M059J (cell line): ENCODE data around the gene DSG3. TPM values are rescaled to one million over a fixed set of nuclear protein-coding genes. Genes with fewer than 3 reads are reported as not detected.

Source experiments
- DNase-seq: peaks from one replicate; pipeline ENCODE4 v3.0.0-alpha.2; 2012; ENCODE audit warnings: low read depth
- total RNA-seq: library from RNA; depleted of rRNA; stranded (reverse); fragments of >200 nt; shearing (Covaris generic); gene quantifications from 2 replicates; pipeline ENCODE4 v1.2.3, GENCODE V29; 2014

DSG3 gene
- total RNA-seq, 1 experiment from 2014 or later = not detected

DNA sequence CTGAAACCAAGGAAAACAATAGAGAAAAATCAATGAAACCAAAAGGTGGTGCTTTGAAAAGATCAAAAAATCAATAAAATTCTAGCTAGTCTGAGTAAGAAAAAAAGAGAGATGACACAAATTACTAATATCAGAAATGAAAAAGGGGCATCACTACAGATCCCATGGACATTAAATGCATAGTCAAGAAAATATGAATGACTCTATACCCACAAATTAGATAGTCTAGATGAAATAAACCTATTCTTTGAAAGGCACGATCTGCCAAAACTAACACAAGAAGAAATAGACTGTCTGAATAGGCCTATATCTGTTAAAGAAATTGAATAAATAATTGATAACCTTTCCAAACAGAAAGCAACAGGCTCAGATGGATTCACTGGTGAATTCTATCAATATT is 15.2 kb upstream of the DSG3 start:
- DNase-seq = no peak

GRCh38 chr18:31436825-31437224 is 10.7 kb upstream of the DSG3 start:
- no peak for DNase-seq

DNA sequence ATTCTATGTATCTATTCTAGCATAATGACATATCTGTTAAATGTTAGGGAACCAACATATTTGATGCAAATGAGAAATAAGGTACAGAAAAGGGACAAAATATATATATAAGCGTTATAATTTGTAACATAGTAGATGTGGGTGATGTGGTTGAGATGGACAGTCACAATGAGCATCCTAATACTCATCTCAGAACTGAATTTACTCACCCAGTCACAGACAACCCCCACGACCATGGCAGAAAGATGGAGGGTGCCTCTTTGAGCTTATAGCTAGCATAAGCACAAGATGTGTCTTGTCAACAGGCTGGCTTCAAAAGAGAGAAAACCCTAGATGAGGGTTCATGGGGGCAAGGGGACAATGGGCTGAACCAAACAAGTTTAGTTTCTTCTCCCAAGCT is 9.1 kb upstream of the DSG3 start:
- DNase-seq = no peak

DNA sequence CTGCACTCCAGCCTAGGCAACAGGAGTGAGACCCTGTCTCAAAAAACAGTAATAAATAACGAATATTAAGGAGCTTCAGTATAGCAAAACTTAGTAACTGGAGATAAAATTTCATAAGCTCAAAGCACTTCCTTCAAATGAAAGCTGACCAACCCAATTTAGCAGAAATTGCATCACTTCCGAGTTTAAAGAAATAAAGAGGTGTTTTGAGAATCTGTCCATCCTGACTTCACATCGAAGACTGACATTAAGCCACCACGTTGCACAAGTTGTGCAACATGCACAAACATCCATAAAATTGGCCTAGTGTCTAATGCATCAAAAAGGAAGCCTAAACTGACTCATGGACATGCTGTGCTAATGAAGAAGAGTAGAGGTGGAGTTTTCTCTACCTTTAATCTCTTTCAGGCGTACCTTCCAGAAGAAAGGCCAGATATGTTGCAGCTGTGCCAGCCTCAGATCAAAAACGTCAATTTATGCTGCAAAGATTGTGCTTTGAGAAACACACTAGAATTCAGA is 7.7 kb upstream of the DSG3 start:
- no peak for DNase-seq

DNA sequence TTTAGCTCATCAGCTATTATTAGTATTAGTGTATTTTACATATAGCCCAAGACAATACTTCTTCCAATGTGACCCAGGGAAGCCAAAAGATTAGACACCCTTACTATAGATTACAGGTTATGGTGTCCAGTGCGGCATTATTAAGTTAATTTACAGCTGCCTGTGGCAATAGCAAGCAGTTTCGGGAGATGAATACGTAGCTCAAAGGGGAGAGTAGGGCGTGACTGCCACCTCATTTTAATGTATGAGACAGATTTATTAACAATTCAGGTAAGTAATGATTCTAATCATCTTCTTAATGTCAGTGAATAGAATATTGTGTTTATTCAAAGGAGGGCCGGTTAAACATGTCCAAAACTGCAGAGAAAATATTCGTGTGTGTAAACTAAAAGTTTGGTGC is 6.8 kb upstream of the DSG3 start:
- DNase-seq = no peak

GRCh38 chr18:31441493-31441892 is 6.0 kb upstream of the DSG3 start:
- no peak for DNase-seq

DNA sequence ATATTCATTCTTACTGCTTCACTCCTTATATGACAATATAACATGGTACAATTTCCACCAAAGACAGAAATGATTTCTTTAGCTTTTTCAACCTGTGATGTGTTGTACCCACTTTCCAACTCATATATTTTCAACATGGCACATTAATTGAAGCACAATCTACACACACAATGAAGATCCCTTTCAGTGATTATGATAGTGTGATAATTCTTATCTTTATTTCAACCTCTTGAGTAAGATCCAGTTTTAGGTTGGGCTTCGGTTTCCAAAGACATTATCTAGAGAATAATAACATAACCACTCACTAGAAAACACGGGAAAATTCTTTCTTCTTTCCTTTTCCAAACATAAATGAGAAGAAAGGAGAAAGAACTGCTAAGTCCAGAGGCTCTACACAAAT is 3.4 kb upstream of the DSG3 start:
- DNase-seq = no peak

DNA sequence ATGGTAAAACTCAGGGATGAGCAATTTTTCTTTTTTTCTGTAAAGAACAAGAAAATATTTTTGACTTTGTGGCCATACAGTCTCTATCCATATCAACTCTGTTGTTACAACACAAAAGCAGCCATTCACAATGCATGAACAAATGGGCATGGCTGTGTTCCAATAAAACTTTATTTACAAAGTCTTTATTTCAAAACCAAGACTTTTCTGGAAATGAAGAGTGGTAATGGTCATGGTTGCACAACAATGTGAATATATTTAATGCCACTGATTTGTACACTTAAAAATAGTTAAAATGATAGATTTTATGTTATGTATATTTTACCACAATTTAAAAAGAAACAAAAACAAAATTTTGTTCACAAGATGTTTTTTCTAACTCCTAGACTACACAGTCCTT is 1.6 kb upstream of the DSG3 start:
- DNase-seq = no peak

- DNase-seq = no peak
These were observed 687 bp upstream of the DSG3 start for GRCh38 chr18:31446854-31447253.

DNA sequence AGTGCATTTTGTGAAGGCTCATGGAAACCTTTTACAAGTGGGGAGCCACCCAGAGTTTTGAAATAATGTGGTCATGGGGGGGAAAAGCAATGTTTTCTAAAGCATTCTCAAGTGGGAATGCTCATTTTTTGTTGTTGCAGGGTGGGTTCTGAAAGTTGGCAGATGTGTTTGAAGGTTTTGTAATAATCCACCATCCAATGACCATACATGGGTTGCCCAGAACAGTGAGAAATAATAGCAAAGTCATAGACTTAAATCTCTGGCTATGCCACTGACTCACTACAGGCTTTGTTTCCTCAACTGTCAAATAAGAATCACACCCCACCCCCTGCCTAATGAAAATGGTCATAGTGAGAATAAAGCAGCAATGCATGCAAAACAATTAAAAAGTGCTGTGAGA is 2.9 kb downstream of the DSG3 start:
- DNase-seq = no peak

GRCh38 chr18:31451625-31452024 is 4.1 kb downstream of the DSG3 start:
- DNase-seq = no peak

GRCh38 chr18:31454066-31454708 is 6.6 kb downstream of the DSG3 start:
- DNase-seq = peak; percentile 7

DNA sequence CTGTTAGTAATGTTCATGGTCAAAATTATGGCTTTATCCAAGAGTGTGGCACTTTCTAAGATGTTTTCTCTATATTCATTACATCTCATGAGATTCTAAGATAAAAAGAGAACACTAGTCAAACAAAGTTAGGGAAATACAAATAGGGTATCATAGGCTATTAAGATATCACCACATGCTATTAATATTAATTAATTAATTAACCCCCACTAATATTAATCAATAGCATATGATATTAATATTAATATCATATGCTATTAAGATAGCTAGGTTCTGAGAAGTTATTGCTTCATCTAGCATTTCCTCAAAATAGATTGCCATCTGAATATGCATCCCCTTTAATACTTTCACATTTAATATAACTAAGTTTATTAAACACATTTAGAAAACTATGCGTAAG is 22.1 kb downstream of the DSG3 start:
- DNase-seq = no peak

DNA sequence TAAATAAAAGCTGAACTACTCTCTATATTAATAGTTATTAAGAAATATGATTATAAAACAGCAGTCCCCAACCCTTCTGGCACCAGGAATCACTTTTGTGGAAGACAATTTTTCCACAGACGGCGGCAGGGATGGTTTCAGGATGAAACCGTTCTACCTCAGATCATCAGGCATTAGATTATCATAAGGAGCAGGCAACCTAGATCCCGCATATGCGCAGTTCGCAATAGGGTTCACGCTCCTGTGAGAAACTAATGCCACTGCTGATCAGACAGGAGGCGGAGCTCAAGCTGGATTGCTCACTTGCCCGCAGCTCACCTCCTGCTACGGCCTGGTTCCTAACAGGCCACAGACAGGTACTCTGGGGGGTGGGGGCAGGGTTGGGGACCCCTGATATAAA is 31.1 kb downstream of the DSG3 start:
- DNase-seq = no peak

DNA sequence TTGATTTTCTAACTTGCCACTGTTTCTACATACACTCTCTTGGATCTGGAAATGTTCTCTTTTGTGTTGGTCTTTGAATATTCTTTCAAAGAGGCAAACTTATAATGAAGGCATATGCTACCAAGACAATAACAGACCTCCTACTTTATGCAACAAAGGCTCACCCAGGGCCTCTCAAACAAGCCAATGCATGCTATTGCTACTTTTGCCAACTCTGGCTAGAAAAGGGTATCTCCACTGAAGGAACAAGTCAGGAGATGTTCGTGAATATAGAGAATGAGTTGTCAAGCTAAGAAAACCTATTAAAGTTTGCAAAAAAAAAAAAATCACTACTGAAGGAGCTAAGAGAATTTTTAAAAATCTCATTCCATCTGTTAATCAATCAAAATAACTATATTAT is 34.5 kb downstream of the DSG3 start:
- no peak for DNase-seq

GRCh38 chr18:31483396-31483795 is 35.9 kb downstream of the DSG3 start:
- no peak for DNase-seq

DNA sequence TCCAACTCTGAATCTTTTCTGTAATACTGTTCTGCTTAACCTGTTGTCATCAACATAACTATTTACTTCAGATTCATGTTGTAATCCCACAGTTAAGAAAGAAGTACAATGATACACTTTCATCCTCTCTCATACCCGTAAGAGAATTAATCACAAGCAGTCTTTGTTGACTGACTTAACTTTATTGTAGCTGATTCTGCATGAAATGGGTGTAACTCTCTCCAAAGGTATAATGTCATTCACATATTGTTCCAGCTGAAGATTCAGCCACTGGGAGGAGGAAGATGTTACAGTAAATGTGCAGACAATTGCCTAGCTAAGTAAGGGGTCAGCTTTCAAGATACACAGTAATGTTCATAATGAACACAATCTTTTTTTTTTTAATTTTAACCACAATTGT is 36.9 kb downstream of the DSG3 start:
- no peak for DNase-seq

- DNase-seq = no peak
These were observed 38.6 kb downstream of the DSG3 start for GRCh38 chr18:31486165-31486564.

GRCh38 chr18:31487246-31488015 is 39.9 kb downstream of the DSG3 start:
- DNase-seq = peak; percentile 53

- no peak for DNase-seq
These were observed 41.8 kb downstream of the DSG3 start for GRCh38 chr18:31489311-31489710.

- no peak for DNase-seq
These were observed 42.8 kb downstream of the DSG3 start for GRCh38 chr18:31490387-31490786.

GRCh38 chr18:31490833-31491232 is 43.3 kb downstream of the DSG3 start:
- DNase-seq = no peak

DNA sequence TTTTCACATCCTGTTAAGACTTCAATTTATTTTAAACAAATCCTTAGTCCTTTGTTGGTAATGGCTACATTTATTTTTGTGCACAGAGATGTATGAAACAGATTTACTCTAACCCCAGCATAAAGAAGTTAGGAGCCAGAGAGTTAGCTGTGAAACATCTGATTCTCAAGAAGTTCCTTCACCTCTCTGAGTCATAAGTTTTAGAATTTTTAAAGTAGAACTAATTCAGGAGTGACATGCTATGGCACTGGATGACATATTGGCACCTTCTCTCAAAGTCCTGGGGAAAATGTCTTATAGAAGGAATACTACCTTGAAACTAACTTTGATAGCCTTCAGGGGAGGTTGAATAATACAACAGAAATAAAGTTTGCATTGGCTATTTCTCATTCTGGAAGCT is 44.0 kb downstream of the DSG3 start:
- DNase-seq = no peak

GRCh38 chr18:31492671-31493070 is 45.1 kb downstream of the DSG3 start:
- no peak for DNase-seq
